ENCODE results near the gene ADCY4.
"Not testable (repeated sequence)": the region's sequence is repeated elsewhere in the genome, so short reads cannot be mapped to it uniquely, and the experiment has no call there.

ADCY4 gene

DNA sequence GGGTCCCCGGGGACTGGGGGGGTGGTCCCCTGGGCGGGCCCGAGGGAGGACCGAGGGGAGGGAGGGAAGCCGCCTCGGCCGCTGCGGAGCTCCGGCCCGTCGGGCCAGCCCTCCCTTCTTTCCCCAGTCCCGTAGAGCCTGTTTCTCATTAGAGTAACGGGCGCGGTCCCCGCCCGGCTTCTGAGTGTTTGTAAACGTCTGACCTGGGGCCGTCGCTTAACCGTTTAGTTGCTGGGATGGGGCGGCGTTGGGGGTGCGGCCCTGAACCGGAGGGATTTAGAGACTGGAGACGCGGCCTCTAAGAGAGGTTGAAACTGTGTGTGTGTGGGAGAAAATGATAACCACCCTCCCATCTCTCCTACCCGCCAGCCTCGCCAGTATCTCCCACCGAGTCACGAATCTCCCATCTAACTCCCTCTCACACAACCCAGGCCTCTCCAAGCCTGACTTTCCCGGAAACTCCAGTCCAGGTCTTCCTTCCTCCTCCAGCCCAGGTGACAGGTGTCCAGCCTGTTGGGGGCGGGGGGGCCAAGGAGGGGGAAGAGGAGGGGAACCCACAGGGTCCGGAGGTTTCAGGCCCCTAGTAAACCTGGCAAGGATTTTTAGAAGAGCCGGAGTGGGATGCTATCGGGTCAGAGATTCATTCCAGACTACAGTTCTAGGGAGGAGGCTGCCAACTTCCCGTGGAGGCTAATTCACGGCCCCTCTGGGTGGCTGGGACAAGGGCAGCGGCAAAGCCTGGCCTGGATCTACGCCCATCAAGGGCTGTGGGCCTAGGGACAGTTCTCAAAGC, 32.0 kb upstream of the ADCY4 start:
- no peak for DNase-seq (ENCODE audit: low spot score)

DNA sequence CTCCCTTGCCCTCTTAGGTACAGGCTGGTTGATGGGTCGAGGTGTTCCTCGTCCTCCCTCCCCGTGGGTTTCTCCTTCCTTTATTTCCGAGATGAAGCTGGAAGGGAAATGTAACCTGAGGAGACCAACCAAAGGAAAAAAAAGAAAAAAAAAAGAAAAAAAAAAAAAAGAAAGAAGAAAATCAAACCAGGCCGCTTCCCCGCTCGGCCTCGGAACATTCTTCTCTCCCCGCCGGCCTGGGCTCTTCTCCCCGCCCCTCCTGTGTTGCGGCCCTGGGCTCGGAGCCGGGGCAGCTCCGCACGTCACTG, 31.5 kb upstream of the ADCY4 start:
- DNase-seq (ENCODE audit: low spot score): no peak

DNA sequence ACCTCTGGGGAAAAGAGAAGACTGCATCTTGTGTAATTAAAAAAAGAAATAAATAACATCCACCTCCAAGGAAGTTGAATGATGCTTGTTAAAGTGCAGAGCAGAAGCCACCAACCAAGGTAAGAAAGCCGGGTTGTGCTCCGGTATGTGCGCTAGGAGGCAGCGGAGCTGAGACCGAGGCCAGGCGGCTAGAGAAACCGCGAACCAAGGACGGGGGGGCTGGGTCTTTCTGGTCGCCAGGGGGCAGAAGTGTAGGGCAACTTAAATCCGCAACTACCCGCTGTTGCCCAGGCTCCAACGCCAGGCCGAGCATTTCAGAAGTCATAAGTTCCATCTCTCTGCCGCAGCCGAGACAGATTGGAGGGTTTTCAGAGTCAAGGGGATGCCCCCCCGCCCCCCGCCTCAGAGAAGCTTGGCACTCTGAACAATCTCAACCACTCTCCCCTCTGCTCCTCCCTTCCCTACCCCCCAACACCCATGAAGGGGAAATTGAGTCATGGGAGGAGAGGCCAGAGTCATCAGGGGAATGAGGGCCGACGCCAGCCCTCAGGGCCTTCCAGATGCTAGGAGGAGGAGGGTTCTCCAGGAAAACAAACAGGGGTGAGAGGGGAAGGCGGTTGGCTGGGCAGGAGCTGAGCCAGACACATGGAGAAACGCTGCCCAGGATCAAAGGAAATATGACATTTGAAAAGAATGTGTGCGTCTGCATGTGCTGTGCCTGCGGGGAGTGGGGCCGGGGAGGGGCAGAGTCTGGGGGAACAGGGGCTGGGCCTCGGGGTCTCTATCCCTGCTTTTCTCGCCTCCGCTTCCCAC, 30.9 kb upstream of the ADCY4 start:
- peak; percentile 68 for DNase-seq (ENCODE audit: low spot score)

DNA sequence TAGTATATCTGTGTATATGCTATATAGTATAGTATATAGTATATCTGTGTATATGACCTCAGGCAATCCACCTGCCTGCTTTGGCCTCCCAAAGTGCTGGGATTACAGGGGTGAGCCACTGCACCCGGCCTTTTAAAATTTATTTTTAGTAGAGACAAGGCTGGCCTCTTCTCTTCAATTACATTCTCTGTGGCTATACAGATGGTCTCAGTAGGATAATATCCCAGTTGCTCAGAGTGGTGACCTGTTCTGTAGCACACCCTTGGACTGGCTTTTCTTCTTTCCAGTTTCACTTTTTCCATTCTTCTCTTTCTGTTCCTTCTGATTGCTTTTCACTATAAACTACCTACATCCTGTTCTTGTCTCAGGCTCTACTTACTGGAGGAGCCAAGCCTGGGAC, 30.0 kb upstream of the ADCY4 start:
- no peak for DNase-seq (ENCODE audit: low spot score)

DNA sequence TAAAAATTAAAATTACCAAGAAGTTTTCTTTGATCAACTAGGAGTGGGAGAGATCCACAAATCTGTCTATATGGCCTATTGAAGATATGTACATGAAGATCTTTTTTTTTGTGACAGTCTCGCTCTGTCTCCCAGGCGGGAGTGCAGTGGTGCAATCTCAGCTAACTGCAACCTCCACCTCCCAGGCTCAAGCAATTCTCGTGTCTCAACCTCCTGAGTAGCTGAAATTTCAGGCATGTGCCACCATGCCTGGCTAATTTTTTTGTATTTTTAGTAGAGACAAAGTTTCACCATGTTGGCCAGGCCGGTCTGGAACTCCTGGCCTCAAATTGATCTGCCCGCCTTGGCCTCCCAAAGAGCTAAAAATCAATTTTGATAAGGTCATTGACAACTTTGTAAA, 28.5 kb upstream of the ADCY4 start:
- DNase-seq (ENCODE audit: low spot score): no peak

GRCh38 chr14:24362241-24362960, 27.5 kb upstream of the ADCY4 start:
- DNase-seq (ENCODE audit: low spot score): no peak

DNA sequence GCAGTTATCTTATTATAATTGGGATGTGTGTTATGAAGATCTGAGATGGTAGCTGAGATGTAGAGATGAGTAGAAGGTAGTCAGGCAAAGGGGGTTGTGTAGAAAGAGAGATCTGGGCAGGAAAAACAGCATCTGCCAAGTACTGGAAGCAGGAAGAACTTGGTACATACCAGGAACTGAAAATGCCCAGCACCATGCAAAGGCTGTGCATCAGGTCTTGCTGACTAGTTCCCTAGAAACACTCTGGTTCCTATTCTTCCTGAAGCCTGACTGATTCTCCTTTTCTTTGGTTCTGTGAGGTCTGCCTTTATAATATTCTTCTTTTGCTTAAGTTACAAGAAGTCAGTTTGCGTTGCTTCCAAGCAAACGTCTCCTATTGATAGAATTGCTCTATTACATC, 26.5 kb upstream of the ADCY4 start:
- no peak for DNase-seq (ENCODE audit: low spot score)

DNA sequence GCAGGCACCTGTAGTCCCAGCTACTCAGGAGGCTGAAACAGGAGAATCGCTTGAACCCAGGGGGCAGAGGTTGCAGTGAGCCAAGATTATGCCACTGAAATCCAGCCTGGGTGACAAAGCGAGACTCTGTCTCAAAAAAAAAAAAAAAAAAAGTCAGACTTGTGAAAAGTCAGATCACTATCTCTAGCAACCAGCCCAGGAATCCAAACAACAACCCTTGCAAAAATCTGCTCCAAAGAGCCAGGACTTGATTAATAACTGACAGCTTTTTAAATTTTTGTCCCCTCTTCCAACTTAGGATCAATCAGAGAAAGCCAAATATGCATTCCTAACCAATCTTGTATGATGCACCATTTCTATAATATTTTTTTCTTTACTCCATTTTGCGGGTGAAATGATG, 25.4 kb upstream of the ADCY4 start:
- DNase-seq (ENCODE audit: low spot score): no peak

GRCh38 chr14:24356208-24356607, 21.3 kb upstream of the ADCY4 start:
- no peak for DNase-seq (ENCODE audit: low spot score)

DNA sequence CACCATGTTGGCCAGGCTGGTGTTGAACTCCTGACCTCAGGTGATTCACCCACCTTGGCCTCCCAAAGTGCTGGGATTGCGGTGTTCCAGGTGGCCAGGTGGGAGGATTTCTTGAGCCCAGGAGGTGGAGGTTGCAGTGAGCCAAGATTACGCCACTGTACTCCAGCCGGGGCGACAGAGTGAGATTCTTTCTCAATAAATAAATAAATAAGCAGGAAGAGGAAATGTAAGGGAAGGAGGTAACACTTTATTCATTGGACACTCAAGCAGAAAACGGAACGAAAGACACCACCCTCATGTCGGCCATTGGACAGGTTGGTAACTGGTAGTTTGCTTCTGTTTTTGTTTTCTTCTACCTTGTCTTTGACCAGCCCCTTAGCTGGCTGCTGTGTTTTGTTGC, 20.1 kb upstream of the ADCY4 start:
- no peak for DNase-seq (ENCODE audit: low spot score)

DNA sequence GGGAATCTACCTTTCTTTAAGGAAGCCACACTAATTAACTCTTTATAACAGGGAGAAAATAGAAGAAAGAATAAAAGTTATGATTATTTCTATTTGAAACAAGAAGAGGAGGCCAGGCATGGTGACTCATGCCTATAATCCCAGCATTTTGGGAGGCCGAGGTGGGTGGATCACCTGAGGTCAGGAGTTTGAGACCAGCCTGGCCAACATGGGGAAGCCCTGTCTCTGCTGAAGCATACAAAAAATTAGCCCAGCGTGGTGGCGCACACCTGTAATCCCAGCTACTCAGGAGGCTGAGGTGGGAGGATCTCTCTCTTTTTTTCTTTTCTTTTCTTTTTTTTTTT, 19.6 kb upstream of the ADCY4 start:
- DNase-seq (ENCODE audit: low spot score): not testable (repeated sequence)

- DNase-seq (ENCODE audit: low spot score): no peak
Measured at GRCh38 chr14:24353559-24354481, 18.9 kb upstream of the ADCY4 start.

- no peak for DNase-seq (ENCODE audit: low spot score)
Measured at GRCh38 chr14:24351517-24351916, 16.6 kb upstream of the ADCY4 start.

GRCh38 chr14:24349742-24350141, 14.9 kb upstream of the ADCY4 start:
- DNase-seq (ENCODE audit: low spot score): no peak

GRCh38 chr14:24348186-24348585, 13.3 kb upstream of the ADCY4 start:
- DNase-seq (ENCODE audit: low spot score): no peak

DNA sequence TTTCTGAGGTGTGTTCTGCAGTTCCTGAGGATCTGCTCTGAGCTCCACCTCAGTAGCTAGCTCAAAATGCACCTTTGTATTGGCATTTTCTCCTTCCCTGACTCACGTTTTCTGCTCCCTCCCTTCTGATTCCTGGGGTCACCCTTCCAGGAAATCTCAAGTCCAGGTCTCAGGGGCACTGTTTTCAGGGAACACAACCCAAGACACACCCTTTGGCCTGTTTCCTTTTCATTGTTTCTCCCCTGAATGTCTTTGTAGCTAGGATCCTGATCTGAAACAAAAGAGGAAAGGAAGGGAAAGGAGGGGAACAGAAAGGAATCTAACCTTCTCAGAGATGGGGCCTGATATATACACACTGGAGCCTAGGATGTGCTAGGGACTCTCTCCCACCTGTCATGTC, 12.3 kb upstream of the ADCY4 start:
- DNase-seq (ENCODE audit: low spot score): no peak

GRCh38 chr14:24343795-24344660, 9.2 kb upstream of the ADCY4 start:
- DNase-seq (ENCODE audit: low spot score): no peak

GRCh38 chr14:24342889-24343288, 8.0 kb upstream of the ADCY4 start:
- DNase-seq (ENCODE audit: low spot score): no peak

GRCh38 chr14:24340606-24341005, 5.7 kb upstream of the ADCY4 start:
- DNase-seq (ENCODE audit: low spot score): no peak

- peak; percentile 64 for DNase-seq (ENCODE audit: low spot score)
Measured at GRCh38 chr14:24339284-24340151, 4.6 kb upstream of the ADCY4 start, which contains the start of gene RIPK3. Gene RIPK3, minus strand, starts transcription at chr14:24339991. Its CDS starts 165 bp downstream, at chr14:24339826.
